ENCODE measurements around the gene PPP2R2C.

The PPP2R2C gene

GRCh38 chr4:6465955-6466354 lies 6.5 kb downstream of the PPP2R2C start:
- DNase-seq (ENCODE audit: low spot score): no peak
- in situ Hi-C loops (cut with MboI; ENCODE audit: low pct_unique_long_range_greater_than_20kb, low sequenced_read_pairs, unreplicated experiment): no loop called here
- TF ChIP-seq CTCF (IDR thresholded peaks at IDR 0.05; ENCODE audit: extremely low read depth, insufficient read depth, missing control alignments): no peak

GRCh38 chr4:6464842-6465588 lies 7.4 kb downstream of the PPP2R2C start:
- no peak for DNase-seq (ENCODE audit: low spot score)
- TF ChIP-seq CTCF (IDR thresholded peaks at IDR 0.05; ENCODE audit: extremely low read depth, insufficient read depth, missing control alignments): no peak
- in situ Hi-C loops (cut with MboI; ENCODE audit: low pct_unique_long_range_greater_than_20kb, low sequenced_read_pairs, unreplicated experiment): no loop called here

GRCh38 chr4:6463311-6464289 lies 8.8 kb downstream of the PPP2R2C start:
- in situ Hi-C loops (cut with MboI; ENCODE audit: low pct_unique_long_range_greater_than_20kb, low sequenced_read_pairs, unreplicated experiment): no loop called here
- TF ChIP-seq CTCF (IDR thresholded peaks at IDR 0.05; ENCODE audit: extremely low read depth, insufficient read depth, missing control alignments): no peak
- DNase-seq (ENCODE audit: low spot score): no peak

- no peak for TF ChIP-seq CTCF (IDR thresholded peaks at IDR 0.05; ENCODE audit: extremely low read depth, insufficient read depth, missing control alignments)
- no peak for DNase-seq (ENCODE audit: low spot score)
- in situ Hi-C loops (cut with MboI; ENCODE audit: low pct_unique_long_range_greater_than_20kb, low sequenced_read_pairs, unreplicated experiment): no loop called here
These were observed 10.9 kb downstream of the PPP2R2C start for GRCh38 chr4:6461301-6462165.

GRCh38 chr4:6460876-6461275 lies 11.5 kb downstream of the PPP2R2C start:
- in situ Hi-C loops (cut with MboI; ENCODE audit: low pct_unique_long_range_greater_than_20kb, low sequenced_read_pairs, unreplicated experiment): no loop called here
- DNase-seq (ENCODE audit: low spot score): no peak
- no peak for TF ChIP-seq CTCF (IDR thresholded peaks at IDR 0.05; ENCODE audit: extremely low read depth, insufficient read depth, missing control alignments)

DNA sequence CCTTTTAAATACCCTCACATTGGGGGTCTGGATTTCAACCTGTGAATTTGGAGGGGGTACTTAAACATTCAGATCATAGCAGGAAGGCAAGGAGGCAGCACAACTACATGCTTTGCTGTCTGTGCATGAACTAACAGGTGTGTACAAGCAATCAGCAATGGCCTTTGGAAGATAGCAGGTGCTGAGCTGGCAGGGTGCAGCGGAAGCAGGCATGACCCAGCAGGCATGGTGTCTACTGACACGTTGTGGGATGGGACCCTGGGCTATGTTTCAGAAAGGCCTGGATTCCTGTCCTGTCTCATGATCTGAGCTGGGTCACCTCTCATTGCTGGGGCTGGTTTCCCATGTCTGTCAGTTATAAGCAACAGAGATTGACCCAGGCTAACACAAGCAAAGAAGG lies 13.9 kb downstream of the PPP2R2C start:
- TF ChIP-seq CTCF (IDR thresholded peaks at IDR 0.05; ENCODE audit: extremely low read depth, insufficient read depth, missing control alignments): no peak
- no peak for DNase-seq (ENCODE audit: low spot score)
- in situ Hi-C loops (cut with MboI; ENCODE audit: low pct_unique_long_range_greater_than_20kb, low sequenced_read_pairs, unreplicated experiment): no loop called here

Measured in GM13977 (cell line).